GM12873 (cell line): Measurements from ENCODE around the gene KRT28.

Source experiments
- CTCF ChIP-seq: IDR thresholded peaks from 2 replicates; pipeline ENCODE4 v1.5.1; 2012; ENCODE audit warnings: low read depth, mild to moderate bottlenecking, moderate library complexity, low read length, control low read depth; ENCODE audit not compliant: insufficient read depth; ENCODE audit errors: missing control alignments

Gene KRT28

DNA sequence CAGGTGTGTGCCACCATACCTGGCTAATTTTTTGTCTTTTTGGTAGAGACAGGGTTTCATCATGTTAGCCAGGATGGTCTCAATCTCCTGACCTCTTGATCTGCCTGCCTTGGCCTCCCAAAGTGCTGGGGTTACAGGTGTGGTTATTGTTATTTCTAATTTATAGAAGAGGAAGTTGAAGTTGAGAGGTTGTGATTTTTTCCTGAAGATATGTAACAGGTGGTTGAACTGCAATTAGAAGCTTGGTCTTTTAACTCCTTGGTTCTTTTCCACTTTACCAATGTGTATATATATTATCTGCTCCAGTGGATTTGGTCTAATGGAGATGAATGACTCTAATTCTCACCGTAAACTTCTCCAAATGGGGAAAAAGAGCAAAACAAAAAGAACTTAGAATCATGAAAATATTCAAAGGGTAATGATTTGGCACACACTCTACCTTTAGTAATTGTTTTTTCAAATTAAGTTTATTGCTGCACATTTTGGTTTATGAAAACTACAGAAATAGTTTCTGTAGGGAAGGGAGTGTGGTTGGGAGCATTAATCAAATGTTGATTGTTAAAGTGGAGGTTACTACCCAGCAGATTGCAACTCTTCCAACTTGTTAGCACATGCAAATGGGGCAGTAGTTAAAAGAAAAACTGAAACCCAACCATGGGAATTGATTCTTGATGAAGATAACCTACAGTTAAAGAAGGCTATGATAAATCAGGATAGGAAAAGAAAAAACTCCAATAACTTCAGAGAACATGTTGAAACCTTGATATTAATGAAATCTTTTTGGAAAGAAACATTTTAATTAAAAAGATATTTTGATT is 24.5 kb upstream of the KRT28 start:
- TF ChIP-seq CTCF = no peak

DNA sequence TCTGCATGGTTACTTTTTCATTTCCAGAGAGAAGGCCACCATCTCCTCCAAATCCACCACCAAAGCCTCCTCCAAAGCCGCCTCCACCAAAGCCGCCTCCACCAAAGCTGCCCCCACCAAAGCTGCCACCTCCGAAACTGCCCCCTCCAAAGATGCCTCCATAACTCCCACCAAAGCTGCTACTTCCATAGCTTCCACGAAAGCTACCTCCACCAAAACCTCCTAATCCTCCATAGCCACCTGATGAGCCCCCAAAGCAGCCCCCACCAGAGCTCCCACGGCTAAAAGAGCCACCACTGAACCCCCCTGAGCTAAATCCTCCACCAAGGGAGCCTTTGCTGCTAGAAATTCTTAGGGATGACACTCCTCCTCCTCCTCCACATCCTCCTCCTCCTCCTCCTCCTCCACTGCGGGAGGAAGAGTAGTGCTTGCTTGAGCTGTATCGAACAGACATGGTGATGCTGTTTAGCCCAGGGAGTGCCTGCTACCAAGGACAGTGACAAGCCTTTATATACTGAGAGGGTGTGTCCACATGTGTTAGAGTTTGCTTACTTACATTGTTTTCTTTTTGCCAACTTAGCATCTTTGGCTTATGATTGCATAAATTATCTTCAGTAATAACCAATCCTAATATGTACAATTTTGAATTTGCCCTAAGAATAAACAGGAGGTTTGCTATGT is 22.5 kb upstream of the KRT28 start, which contains the start of gene KRT10:
Gene KRT10, minus strand, starts transcription at position 483 of the 681 bp plus-strand sequence. Its CDS starts 29 bp downstream, at position 454.
- TF ChIP-seq CTCF = no peak

DNA sequence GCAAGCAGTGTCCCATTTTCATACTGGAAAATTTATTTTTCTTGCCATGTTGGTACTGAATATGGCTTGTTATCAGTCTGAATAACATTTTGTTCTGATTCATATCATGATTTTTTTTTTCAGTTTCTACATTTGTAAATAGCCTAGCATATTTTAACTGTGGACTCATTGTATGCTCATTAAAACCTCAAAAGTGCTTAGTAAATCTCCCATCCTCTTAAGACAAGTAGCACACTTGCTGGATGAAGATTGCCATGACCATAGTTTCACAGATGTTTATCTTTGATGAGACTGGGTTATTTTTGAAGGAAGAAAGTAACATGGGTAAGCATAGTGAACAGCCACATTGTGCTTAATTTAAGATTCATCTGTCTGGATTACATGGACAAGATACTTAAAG is 21.8 kb upstream of the KRT28 start:
- TF ChIP-seq CTCF = no peak

DNA sequence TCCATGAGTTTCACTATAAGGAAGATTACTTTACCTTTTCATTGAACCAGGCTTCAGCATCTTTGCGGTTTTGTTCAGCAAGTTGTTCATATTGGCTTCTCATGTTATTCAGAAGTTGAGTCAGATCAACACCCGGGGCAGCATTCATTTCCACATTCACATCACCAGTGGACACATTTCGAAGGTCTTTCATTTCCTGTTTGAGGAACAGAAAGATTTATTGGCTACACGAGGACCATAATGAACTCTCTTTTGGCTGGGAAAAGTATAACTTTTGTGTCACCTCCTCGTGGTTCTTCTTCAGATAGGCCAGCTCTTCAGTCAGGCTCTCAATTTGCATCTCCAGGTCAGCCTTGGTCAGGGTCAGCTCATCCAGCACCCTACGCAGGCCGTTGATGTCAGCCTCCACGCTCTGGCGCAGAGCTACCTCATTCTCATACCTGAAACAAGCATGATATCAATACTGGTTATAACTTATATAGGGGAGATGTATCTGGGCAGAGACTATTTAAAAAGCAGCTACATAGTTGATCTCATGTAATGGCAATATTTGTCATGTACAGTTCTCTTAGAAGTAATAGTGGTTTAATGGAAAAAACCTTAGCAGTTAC is 20.6 kb upstream of the KRT28 start:
- no peak for TF ChIP-seq CTCF

DNA sequence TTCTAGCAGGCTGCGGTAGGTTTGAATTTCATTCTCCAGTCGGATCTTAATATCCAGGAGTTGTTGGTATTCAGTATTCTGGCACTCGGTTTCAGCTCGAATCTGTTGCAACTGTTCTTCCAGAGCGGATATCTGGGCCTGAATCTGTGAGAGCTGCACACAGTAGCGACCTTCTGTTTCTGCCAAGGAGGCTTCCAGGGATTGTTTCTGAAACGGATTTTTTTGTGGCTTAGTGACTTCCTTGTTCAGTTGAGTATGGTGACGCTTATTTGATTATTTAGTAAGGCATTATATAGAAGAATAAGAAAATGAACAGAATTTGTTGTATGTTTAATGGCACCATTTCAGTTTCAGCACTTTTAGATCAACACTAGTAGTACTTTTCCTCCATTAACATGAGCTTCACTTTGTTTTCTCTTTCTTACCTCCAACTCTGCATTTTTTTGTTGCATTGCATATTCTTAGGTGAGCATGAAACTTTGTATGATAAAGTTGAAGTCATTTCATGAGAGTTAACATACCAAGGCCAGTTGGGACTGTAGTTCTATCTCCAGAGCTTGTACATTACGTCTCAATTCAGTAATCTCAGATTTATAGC is 19.9 kb upstream of the KRT28 start:
- TF ChIP-seq CTCF = no peak

DNA sequence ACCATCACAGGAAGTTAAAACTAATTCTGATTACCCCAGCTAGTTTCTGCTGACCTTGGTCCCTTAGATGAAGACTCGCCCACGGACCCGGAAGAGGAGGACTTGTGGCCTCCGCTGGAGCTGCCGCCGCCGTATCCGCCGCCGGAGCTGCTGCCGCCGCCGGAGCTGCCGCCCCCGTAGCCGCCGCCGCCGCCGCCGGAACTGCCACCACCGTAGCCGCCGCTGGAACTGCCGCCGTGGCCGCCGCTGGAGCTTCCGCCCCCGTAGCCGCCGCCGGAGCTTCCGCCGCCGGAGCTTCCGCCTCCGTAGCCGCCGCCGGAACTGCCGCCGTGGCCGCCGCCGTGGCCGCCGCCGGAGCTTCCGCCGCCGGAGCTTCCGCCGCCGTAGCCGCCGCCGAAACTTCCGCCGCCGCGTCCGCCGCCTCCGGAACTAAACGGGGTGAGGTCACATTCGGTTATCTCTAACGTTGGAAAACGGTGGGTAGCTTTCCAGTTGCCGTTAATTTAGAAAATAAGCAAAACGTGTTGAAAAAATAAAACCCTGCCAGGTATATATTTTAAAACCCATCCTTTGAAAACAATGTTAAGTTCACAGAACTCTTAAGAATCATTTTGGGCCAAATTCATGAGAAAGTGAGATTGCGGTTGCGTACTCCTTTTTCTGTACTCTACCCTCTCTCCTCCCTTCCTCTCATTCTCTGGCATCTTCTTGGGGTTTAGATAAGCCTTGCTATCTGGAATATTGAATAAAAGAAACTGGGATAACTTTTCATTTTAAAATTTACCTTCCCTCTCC is 19.2 kb upstream of the KRT28 start:
- no peak for TF ChIP-seq CTCF
